ENCODE data around the gene PDE4D. TPM values are rescaled to one million over a fixed set of nuclear protein-coding genes. Genes with fewer than 3 reads are reported as not detected.
"Not testable (repeated sequence)": the region's sequence is repeated elsewhere in the genome, so short reads cannot be mapped to it uniquely, and the experiment has no call there.

The PDE4D gene
- total RNA-seq, 1 donor from 2014 or later: 28.2 TPM

GRCh38 chr5:58963361-58963760 is 930.2 kb downstream of the PDE4D start:
- Mint-ChIP-seq H3K27ac (no peak overlapping the region), H3K4me3 (no peak overlapping the region), H3K4me1 (peaks cover 10% of the 10 kb centered on the region), H3K27me3 (no peaks in the 10 kb centered on the region), H3K9me3 (no peaks in the 10 kb centered on the region), H3K36me3 (ENCODE audit: low read depth) (no peaks in the 10 kb centered on the region)
- CTCF ChIA-PET: no interaction called here
- POLR2A ChIA-PET: no interaction called here
- DNase-seq (no peak), ATAC-seq (ENCODE audit: low read depth) (no peak)
- intact Hi-C loops (cut with micrococcal nuclease): no loop called here
- TF ChIP-seq CTCF (IDR thresholded peaks at IDR 0.05): no peak

- ChIA-PET CTCF (no interaction called here), POLR2A (no interaction called here)
- TF ChIP-seq CTCF (IDR thresholded peaks at IDR 0.05): no peak
- Mint-ChIP-seq H3K27me3 (no peaks in the 10 kb centered on the region), H3K36me3 (ENCODE audit: low read depth) (no peaks in the 10 kb centered on the region), H3K27ac (no peak overlapping the region), H3K9me3 (no peaks in the 10 kb centered on the region), H3K4me1 (peaks cover 10% of the 10 kb centered on the region), H3K4me3 (no peak overlapping the region)
- intact Hi-C loops (cut with micrococcal nuclease): no loop called here
- ATAC-seq (ENCODE audit: low read depth) (no peak), DNase-seq (no peak)
These were observed 931.8 kb downstream of the PDE4D start for GRCh38 chr5:58961631-58962280.

- no peaks in the 10 kb centered on the region for H3K27me3 Mint-ChIP-seq
- no peak overlapping the region for H3K4me3 Mint-ChIP-seq
- H3K9me3 Mint-ChIP-seq: no peaks in the 10 kb centered on the region
- no peaks in the 10 kb centered on the region for H3K36me3 Mint-ChIP-seq (ENCODE audit: low read depth)
- CTCF ChIA-PET: no interaction called here
- H3K4me1 Mint-ChIP-seq: peaks cover 10% of the 10 kb centered on the region
- no peak for TF ChIP-seq CTCF (IDR thresholded peaks at IDR 0.05)
- intact Hi-C loops (cut with micrococcal nuclease): no loop called here
- ATAC-seq (ENCODE audit: low read depth) (no peak), DNase-seq (no peak)
- POLR2A ChIA-PET: no interaction called here
- H3K27ac Mint-ChIP-seq: no peak overlapping the region
These were observed 934.8 kb downstream of the PDE4D start for GRCh38 chr5:58958701-58959100.

GRCh38 chr5:58953218-58953617 is 940.3 kb downstream of the PDE4D start:
- H3K9me3 Mint-ChIP-seq; CTCF ChIA-PET; H3K27ac Mint-ChIP-seq; H3K4me3 Mint-ChIP-seq; H3K4me1 Mint-ChIP-seq; H3K27me3 Mint-ChIP-seq; H3K36me3 Mint-ChIP-seq (ENCODE audit: low read depth); DNase-seq; ATAC-seq (ENCODE audit: low read depth); intact Hi-C loops (cut with micrococcal nuclease); POLR2A ChIA-PET: not testable (repeated sequence)

GRCh38 chr5:58950224-58950623 is 943.3 kb downstream of the PDE4D start:
- ChIA-PET CTCF (no interaction called here), POLR2A (no interaction called here)
- Mint-ChIP-seq H3K36me3 (ENCODE audit: low read depth) (no peaks in the 10 kb centered on the region), H3K9me3 (peaks cover 2% of the 10 kb centered on the region), H3K4me1 (no peaks in the 10 kb centered on the region), H3K27ac (no peak overlapping the region), H3K4me3 (no peak overlapping the region), H3K27me3 (no peaks in the 10 kb centered on the region)
- DNase-seq (no peak), ATAC-seq (ENCODE audit: low read depth) (no peak)
- intact Hi-C loops (cut with micrococcal nuclease): no loop called here
- no peak for TF ChIP-seq CTCF (IDR thresholded peaks at IDR 0.05)

- Mint-ChIP-seq H3K27me3 (peaks cover 2% of the 10 kb centered on the region), H3K4me3 (no peak overlapping the region), H3K9me3 (peaks cover 4% of the 10 kb centered on the region), H3K4me1 (no peaks in the 10 kb centered on the region), H3K27ac (no peak overlapping the region), H3K36me3 (ENCODE audit: low read depth) (no peaks in the 10 kb centered on the region)
- no peak for ATAC-seq (ENCODE audit: low read depth)
- CTCF ChIA-PET: no interaction called here
- TF ChIP-seq CTCF (IDR thresholded peaks at IDR 0.05): no peak
- POLR2A ChIA-PET: no interaction called here
- no peak for DNase-seq
- intact Hi-C loops (cut with micrococcal nuclease): no loop called here
These were observed 947.3 kb downstream of the PDE4D start for GRCh38 chr5:58946230-58946629.
